Measurements from ENCODE around the gene CILP.
A peak's percentile ranks its signal among the peaks of the same experiment; 100 is the strongest.
"Not testable (repeated sequence)": the region's sequence is repeated elsewhere in the genome, so short reads cannot be mapped to it uniquely, and the experiment has no call there.

CILP gene

DNA sequence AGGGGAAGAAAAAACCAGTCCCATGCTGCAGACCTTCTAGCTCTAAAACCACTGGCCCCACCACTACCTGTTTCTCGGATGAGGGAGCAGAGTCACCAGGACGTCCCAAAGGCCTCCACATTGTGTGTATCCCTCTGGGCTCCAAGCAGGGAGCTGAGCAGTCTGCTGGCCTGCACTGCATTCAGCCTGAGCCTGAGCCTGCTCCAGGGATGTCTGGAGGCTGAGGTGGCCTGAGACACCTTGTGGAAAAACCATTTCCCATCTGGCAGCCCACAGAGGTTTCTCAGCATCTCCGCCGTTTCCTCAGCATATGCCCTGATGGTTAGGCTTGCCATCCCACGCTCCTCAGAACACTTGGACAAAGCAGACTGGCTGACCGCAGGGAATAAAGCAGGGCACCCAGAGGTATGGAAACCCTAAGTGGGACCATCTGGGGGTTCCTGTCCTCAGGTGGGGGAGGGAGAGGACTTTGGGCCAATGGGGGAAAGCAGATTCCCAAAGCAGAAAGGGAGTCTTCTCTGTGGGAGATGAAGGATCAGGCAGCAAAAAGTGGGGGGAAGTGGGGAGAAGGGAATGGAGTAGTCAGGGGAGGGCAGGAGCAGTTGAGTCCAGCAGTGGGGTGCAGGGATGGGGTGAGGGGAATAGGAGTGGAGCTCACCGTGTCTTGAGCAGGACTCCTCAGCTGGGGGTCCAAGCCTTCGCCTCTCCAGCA is at the start of gene CILP:
CILP (minus strand) TSS at position 704 of the 712 bp plus-strand sequence. CDS start 1,718 bp downstream, outside the sequence.
- DNase-seq (ENCODE audit: low spot score), result no peak

GRCh38 chr15:65260968-65261367 is 49.7 kb upstream of the CILP start:
- no peak for DNase-seq (ENCODE audit: low spot score)

DNA sequence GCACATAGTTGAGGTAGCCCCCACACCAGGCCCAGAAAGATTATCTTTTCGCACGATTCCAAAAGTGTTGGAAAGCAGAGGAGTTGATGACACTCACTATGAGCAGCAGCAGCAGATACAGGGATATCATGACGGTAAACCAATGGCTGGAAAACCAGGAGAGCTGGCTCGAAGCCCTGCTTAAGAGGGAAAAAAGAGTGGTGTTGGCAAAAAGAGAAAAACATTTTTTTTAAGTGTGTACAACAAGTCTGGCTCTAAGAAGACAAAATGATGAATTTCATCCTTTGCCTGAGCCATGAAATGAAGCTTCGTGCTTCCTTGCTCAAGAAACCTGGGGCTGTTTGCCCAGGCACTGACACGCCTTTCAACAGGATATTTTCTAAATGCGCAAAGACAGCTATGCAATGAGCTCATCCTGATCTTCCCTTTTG is 48.1 kb upstream of the CILP start:
- DNase-seq (ENCODE audit: low spot score), result no peak

DNA sequence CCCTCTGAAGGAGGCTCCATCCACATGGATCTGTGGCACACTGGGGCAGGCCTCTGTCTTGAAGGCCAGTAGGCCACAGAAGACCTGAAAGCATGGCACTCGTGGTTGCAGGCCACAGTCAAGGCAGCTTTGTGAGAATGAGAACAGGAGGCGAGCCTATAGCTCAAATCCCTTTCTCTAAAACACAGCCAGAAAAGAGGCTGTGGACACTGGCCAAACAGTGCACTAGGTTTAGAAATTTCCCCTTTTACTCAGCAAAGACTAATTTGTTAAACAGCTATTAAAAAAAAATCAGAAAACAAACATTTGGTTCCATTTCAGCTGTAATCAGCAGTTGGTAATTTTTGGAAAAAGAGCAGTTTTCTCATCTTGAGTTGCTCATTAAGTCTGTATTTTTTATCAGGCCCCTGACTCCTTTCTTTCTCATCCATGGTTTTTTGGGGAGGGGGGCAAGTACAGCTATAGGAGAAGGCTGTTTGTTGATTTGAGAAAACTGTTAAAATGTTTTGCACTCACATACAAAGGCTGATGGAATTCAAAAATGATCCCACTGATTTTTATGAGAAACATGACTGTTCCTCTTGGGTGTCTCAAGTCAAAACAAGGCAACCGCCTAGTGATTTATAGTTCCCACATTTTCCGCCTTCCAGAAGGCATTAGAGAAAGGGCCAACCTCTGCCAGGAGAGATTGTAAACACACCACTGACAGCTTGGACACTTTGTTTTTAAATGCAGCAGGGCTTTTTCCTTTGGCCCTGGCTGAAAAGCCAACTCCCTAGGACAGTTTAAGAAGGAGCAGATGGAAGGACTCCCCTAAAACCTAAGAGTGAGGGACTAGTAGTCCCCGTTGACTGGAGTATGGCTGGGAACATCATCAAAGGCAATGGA is 47.3 kb upstream of the CILP start:
- DNase-seq (ENCODE audit: low spot score), result no peak

DNA sequence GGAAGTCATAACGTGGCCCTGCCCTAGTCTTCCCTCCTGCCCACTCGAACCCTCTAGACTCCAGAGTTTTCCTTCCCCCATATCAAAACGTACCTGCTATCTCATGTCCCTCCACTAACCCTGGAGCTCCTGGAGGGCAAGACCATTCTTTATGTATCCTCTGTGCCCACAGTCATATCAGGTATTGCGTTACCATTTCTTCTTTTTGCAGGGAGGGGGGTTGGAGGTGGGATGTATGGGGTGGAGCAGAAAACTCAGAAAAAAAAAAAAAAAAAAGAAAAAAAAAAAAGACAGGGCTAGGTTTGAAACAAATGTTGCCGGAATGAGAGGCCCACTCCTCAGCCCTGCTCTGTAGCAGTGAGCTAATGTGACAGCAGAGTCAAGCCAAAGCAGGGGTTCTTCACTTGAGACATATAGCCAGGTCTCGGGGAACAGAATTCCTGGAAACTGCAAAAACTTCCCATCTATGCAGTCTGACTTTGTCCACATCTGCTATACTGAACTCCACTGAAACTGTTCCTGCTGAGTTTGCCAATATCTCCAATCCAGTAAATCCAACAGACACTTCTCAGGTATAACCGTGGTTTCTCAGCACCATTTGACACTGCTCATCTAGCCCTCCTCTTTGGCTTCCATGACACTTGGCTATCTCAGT is 44.3 kb upstream of the CILP start:
- no peak for DNase-seq (ENCODE audit: low spot score)

DNA sequence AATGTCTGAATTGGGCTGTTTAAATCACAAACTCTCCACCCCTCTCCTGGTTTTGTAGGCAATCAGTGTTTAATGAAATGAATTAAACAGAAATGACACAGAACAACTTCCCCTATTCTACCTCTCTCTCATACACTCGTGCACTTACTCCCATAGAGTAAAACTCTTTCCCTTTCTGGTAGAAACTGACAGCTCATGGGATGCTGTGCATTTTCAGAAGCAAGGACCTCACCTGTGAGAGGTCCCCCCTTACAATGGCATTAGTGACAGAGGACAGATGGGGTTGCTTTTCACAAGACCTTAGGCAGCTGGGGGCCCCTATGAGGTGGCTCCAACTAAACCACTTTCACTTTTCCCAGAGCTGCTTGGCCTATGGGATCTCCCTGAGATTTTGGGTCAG is 43.5 kb upstream of the CILP start:
- no peak for DNase-seq (ENCODE audit: low spot score)

DNA sequence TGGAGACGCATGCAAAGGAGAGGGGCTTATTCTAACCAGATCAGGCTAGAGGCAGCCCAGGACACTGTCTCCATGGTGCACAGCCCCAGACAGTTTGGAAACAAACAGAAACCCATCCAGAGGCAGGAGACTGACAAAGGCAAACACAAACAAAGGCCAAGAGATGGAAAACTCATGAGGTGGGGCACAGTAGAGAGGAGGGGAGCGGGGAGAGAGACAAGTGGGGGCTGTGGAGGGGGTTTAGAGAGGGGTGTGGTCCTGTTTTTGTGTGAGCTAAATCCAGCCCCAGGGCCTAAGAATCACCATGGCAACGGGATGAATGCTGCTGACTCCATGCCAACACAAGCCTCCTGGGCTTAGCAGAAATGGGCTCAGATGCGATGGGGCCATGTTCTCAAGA is 43.1 kb upstream of the CILP start:
- DNase-seq (ENCODE audit: low spot score), result no peak

DNA sequence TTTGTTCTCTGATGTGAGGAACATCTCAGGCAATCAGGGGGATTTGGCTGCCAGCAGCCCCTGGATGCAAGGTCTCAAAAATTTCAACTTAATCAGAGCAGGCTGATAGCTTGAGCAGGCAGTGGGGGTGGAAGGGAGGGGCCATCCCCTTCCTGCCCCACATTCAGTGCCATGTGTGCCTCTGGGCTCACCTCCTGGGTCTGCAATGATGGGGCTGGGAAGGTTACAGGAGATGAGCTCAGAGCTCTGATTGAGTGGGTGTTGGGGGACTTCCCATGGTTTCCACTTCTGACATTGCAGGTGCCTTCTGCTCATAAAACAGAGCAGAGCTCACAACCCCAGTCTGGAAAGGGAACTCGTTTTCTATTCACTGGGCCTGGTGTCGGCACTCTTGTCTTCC is 38.4 kb upstream of the CILP start:
- DNase-seq (ENCODE audit: low spot score), result no peak

GRCh38 chr15:65248511-65249255 is 37.4 kb upstream of the CILP start:
- no peak for DNase-seq (ENCODE audit: low spot score)

DNA sequence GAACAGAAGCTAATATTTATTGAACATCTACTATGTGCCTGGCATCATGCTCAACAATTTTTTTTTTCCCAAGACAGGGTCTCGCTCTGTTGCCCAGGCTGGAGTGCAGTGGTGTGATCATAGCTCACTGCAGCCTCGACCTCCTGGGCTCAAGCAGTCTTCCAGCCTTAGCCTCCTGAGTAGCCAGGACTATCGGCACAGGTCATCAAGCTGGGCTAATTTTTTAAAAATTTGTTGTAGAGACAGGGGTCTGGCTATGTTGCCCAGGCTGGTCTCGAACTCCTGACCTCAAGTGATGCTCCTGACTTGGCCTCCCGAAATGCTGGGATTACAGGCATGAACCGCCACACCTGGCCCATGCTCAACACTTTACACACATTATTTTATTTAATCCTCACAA is 35.7 kb upstream of the CILP start:
- no peak for DNase-seq (ENCODE audit: low spot score)

DNA sequence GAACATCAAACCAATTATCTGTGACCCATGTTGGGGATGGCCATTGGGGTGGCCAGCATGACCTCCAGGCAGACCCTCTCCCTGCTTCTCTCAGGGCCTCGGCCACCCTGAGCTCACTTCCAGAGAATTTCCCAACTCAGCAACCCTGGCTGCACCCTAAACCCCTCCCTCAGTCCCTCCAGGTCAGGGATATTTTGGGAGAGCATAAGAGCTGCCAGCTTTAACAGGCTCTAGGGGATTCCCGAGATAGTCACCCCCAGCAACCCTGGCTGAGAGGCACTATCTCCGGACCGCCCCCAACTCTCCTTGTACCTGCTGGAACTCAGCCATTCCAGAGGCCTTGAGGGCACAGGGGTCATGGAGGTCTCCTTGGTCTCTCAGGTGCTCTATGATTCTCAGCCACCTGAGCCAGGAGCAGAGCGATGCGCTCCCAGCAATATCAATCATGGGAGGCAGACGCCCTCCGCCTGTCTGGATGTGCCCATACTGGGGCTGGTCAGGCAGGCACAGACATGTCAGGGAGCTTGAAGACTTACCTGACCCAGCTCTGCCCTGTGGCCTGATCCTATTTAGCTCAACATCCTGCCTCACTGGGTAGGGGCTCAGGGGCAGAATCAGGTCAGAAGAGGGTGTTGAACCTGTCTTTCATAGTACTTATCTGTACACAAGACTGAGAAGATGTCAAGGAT is 34.9 kb upstream of the CILP start:
- DNase-seq (ENCODE audit: low spot score), result no peak

- peak; percentile 33 for DNase-seq (ENCODE audit: low spot score)
These were observed 34.0 kb upstream of the CILP start for GRCh38 chr15:65245096-65245856.

DNA sequence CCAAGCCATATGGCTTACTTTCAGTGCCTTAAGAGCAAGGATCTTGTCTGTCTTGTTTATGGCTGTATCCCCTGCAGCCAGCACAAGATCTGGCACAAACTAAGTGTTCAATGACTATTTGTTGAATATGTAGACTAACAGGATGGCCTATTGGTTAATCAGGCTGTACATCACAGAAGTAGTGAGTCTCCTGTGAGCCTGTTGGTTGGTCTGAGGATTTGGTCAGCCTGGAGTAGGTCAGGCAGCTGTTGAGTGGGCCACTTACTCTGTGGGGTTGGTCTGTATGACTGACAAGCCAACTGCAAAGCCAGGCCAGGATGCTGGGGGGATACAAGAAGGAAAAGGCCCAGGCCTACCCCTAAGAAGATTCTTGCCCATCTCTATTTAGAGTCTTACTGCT is 33.4 kb upstream of the CILP start:
- no peak for DNase-seq (ENCODE audit: low spot score)

- DNase-seq (ENCODE audit: low spot score), result not testable (repeated sequence)
These were observed 25.2 kb upstream of the CILP start for GRCh38 chr15:65236443-65236842.

GRCh38 chr15:65233696-65234095 is 22.4 kb upstream of the CILP start:
- DNase-seq (ENCODE audit: low spot score), result no peak

DNA sequence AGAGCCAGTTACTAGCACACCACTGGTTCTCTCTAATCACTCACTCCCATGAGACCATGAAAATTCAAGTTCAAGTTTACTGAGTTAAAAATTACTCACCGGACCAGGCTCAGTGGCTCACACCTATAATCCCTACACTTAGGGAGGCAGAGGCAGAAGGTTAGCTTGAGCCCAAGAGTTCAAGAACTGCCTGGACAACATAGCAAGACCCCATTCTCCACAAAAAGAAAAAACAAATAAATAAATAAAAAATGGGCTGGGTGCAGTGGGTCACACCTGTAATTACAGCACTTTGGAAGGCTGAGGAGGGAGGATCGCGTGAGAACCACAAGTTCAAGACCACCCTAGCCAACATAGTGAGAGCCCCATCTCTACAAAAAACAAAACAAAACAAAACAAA is 21.2 kb upstream of the CILP start:
- no peak for DNase-seq (ENCODE audit: low spot score)

GRCh38 chr15:65231306-65231705 is 20.0 kb upstream of the CILP start:
- no peak for DNase-seq (ENCODE audit: low spot score)

DNA sequence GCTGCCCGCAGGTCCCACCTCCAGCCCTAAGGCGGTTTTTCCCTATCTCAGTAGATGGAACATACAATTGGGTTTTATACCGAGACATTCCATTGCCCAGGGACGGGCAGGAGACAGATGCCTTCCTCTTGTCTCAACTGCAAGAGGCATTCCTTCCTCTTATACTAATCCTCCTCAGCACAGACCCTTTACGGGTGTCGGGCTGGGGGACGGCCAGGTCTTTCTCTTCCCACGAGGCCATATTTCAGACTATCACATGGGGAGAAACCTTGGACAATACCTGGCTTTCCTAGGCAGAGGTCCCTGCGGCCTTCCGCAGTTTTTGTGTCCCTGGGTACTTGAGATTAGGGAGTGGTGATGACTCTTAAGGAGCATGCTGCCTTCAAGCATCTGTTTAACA is 15.6 kb upstream of the CILP start:
- DNase-seq (ENCODE audit: low spot score), result not testable (repeated sequence)

DNA sequence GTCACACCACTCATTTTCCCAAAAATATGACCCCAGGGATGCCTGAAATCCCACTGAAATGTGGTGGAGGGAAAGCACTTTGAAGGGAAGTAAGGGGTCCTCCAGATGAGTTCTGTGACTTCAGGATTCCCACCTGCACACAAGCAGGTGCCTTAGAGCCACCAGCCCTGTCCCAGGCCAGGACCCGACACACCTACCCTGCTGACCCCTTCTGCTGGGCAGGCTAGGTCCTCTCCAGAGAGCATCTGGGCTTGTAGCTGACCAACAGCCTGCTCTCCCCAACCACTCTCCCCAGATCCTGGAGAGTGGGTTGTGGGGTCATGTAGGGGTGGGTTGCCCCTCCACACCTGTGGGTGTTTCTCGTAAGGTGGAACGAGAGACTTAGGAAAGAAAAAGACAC is 14.9 kb upstream of the CILP start:
- DNase-seq (ENCODE audit: low spot score), result no peak

GRCh38 chr15:65223996-65224395 is 12.7 kb upstream of the CILP start:
- DNase-seq (ENCODE audit: low spot score), result no peak

DNA sequence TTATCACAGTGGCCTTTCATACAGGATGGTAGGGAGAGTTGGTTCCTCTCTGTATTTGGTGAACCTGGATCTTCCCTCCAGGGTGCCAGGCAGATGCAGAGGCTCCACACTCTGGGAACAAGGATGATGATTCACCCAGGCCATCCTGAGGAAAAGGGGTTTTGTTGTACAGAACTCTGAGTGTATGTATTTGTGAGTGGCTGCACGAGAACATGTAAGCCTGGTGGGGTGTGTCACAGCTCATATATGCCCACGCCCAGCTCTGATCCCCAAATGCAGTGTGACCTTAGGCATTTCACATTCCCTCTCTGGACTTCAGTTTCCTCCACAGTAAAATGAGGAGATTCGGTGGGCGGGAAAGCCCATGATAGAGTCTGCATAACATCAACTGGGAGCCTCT is 11.6 kb upstream of the CILP start:
- no peak for DNase-seq (ENCODE audit: low spot score)

Data from HuH-7.5 (cell line).